D341Med (cell line): ENCODE data around the gene ARHGAP24.

Experiments
- DNase-seq: peaks from one replicate; pipeline ENCODE4 v3.0.0; 2012; ENCODE audit warnings: low spot score

Gene ARHGAP24

DNA sequence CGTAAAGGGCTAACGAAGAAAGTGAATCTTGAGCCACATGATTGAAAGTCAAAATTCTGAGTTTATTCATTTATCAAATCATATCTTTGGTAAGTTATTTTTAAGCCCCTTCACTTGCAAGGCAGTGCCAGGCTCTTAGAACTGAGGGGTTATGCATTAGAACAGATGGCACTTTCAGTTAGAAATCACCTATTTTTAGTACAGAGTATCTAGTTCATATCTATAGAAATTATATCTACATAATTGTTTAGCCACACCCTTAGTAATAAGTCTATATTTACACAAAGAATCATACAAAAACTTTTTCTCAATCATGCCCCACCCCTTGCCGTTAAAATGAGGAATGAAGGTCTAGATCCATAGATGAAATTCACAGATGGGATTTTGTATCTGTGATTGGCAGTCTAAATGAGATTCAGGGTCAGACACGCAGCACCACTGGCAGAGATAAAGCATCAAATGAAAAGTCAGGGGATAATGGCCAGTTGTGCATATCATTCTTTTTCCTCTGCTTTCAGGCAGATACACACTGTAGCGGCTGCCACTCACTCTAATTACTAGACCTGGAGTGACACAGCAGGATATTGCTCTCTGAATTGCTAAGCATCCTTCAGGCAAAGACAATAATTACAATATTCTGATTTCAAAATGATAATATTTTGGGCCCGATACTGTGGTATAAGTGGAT is 444.4 kb downstream of the ARHGAP24 start:
- no peak for DNase-seq

DNA sequence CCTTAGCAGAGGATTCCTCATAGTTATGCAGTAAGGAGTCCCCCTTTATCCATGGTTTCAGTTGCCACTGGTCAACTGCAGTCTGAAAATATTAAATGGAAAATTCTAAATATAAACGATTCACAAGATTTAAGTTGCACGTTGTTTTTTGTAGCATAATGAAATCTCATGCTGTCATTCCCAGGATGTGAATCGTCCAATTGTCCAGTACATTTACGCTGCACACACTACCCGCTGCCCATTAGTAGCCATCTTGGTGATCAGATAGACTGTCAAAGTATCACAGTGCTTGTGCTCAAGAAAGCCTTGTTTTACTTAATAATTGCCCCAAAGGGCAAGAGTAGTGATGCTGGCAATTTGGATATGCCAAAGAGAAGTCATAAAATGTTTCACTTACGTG is 450.1 kb downstream of the ARHGAP24 start:
- no peak for DNase-seq

DNA sequence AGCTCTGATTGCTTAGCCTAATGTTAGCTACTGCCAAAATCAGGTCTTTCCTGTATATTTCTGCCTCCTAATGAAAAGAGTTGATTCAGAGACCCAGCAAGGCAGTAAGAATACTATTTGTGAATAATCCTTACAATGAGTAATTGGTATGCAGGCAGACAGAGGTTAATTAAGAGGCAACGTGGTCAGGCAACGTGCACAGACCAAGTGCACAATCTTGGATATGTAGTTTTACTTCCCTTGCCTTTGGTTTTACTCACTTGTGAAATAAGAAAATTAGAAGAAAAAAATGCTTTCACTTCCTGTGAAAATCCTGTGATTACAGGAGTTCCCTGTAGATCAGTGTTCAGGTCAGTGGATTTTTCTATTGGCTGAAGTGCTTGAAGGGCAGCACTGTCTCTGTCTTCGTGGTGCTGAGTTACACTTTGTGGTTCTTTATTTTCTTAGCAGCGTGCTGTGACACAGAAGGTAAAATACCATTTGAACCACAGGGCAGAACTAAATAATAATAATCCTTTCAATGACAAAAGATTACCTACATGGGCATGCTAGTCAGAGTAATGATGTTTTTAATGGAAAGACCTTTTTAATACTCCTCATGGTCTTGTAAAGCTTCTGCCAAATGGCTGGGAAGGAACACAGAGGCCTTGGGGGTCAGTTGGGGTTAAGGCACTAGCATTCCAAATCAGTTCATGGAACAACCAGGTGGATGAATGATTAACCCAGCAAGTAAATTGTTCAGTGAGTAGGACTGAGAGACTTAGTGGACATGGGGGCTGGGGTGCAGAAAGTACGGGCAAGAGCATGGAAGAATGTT is 454.0 kb downstream of the ARHGAP24 start:
- no peak for DNase-seq

DNA sequence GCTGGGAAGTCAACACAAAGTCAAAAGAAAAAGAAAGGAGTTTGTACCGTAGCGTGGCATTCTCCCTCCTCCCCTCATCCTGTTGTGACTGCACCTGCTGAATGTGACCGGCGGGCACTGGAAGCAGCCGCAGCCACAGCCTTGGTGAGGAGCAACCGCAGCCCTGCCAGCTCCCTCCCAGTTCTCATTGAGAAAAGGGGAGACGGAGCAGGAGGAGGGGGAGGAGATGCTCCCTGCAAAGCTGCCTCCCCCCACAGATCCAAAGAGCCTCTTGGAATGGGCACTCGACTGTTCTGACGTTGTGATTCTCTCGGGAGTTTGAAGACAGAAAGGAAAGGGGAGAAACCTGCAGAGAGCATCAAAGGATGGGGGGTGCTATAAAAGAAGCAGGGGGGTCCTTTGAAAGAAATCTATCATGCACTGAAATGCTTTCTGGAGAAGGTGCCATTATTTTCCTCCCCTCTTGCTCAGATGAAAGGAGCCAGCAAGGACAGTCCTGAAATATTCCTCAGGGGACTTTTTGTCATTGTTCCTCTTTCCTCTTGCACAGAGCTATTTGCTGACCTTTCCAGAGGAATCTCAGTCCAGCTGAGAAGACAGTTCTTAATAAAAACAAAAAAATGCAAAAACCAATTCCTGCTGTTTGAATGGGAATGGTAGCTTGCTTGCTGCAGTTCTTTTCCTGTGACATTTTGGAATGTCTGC is 455.2 kb downstream of the ARHGAP24 start:
- no peak for DNase-seq

DNA sequence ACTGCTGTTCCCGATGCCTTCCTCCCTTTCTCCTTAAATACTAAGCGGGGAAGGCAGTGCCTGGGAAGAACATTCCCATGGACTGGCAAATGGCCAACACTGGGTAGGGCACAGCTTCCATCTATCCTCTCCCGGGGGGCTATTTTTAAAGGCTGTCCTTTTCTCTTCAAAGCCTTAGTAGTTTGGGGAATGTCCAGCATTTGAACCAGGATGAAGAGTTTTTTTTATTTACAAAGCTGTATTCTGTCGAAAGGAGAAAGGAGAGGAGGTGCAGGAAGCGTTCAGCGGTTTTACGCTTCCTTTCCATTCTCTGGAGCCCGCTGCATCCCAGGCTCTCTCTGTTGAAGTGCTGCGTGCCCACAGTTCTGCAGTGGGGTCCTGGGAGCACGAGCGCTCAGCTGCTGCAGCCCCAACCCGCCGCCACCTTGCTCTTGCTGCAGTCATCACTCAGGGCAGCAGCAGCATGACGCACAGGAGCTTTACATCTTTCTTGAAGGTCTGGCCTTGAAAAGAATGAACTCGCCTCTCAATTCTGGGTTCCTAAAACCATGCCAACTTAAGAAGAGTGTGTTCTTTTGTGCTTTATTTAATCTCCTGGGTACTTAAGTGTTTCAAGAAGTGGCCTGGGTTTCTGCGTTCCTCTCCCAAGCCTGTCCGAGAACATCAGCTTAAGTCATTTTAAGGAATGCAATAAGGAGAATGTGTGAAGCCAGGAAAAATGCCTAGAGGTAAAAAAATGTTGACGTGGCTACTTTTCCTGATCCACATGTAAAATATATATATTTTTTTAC is 457.7 kb downstream of the ARHGAP24 start:
- no peak for DNase-seq

DNA sequence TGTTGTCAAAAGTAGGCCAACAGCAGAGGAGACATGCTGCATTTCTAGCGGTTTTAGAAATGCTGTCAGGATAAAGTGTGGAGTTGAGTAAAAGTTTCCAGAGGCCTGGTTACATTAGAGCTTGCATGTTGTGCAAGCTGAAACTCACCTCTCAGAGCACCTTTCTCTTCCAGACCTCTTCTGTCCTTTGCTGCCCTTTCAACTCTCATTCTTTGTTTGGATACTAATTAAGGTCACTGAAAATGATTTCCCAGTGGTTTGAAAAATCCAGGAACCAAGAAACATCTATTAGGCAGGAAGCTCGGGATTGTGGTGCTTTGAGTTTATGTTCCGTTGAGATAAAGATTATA is 458.3 kb downstream of the ARHGAP24 start:
- no peak for DNase-seq

DNA sequence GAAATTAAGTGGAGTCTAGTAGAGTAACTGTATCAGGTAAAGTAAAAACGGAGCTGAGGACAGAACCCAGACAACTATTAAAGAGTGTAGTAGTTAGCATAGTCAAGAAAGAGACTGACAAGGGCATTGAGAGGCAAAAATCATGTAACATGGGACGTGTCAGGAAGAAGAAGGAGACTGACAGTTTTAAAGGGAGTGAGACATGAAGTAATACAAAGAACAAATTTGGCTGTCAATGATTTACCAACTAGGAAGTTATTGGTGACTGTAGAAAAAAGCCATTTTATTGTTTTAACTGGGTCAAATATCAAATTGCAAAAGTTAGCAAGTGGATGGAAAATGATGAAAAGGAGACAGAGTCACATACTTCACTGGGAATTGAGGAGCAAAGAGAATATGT is 462.6 kb downstream of the ARHGAP24 start:
- no peak for DNase-seq

DNA sequence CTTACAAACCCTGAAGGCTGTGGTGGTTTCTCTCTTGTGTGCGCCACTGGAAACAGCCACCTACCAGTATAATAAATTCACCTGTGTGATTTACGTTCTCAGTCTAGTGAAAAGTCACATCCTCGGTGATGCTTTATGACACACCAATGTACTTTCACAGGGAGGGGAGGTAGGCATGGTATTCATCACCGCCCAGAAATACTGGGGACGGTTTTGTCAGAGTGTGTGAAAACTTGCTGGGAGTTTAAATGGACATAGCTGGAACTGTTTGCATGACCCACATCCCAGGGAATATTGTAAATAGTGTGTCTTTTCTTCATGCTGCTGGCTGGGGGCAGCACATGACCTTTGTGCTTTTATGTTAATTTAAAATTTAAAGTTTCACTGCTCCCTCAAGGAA is 463.1 kb downstream of the ARHGAP24 start:
- no peak for DNase-seq

DNA sequence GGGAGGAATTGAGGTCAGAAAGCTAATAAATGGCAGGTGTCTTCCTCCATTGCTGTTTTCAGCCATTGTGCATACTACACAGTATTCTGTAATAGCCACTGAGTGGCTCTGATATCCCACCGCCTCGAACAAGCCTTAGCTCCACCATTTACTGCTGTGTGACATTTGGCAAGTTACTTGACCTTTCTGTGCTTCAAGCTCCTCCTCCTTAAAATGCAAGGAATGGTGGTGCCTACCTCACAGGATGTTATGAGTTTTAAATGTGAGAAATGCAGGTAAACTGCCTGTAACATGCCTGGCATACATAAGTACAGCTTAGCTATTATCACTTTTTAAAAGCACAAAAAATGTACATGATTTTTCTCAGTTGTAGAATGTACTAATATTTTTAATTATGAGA is 464.0 kb downstream of the ARHGAP24 start:
- no peak for DNase-seq

DNA sequence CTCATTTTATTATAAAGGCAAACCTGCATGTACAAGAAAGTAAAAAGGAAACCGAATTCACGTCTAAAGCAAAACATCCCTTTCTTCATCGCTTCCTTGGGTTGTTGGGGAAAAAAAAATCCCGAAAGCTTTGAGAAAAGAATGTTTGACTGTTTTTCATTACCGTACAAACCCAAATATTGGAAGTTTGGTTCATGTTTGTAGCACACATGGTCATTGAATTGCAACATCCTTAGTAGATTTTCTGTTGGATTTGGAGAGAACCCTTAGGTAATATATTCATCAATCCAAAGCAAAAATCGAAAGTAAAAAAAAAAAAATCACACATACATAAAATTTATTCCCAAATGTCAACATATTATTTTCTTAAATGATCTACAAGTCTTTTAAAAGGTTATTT is 464.6 kb downstream of the ARHGAP24 start:
- no peak for DNase-seq

DNA sequence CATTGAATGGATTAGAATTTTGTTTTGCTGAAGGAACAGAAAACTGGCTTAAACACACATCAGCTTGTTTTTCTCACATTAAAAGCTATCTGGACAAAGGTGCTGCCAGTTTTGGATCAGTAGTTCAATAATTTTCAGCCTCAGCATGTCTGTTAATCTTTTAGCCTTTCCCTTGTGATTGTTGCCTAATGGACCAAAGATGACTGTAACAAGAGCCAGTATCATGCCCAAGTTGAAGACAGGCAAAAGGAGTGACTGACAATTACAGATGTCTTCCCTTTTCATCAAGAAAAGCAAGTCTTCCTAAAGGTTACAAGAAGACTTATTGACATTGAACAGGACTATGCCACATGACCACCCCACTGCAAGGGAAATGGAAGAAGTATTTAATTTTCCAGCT is 465.2 kb downstream of the ARHGAP24 start:
- DNase-seq: no peak

DNA sequence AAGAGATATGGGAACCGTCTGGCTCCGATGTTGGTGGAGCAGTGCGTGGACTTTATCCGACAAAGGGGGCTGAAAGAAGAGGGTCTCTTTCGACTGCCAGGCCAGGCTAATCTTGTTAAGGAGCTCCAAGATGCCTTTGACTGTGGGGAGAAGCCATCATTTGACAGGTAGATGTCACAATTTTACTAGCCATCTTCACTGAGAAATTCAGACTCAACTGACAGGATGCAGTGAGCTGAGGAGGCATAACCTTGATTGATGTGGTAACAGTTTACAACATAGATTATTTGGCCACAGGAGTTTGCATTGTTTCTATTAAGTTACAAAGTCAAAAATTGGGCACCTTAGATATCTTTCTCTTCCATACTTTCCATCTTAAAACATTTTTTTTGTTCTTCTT is 467.2 kb downstream of the ARHGAP24 start:
- DNase-seq: no peak

DNA sequence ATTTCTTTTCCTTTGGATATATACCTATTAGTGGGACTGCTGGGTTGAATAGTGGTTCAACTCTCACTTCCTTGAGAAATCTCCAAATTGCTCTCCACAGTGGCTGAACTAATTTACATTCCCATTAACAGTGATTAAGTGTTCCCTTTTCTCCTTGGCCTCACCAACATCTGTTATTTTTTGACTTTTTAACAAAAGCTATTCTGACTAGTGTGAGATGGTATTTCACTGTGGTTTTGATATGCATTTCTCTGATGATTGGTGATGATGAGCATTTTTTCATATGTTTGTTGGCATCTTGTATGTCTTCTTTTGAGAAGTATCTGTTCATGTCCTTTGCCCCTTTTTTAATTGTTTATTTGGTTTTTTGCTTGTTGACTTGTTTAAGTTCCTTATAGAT is 471.9 kb downstream of the ARHGAP24 start:
- DNase-seq: no peak

DNA sequence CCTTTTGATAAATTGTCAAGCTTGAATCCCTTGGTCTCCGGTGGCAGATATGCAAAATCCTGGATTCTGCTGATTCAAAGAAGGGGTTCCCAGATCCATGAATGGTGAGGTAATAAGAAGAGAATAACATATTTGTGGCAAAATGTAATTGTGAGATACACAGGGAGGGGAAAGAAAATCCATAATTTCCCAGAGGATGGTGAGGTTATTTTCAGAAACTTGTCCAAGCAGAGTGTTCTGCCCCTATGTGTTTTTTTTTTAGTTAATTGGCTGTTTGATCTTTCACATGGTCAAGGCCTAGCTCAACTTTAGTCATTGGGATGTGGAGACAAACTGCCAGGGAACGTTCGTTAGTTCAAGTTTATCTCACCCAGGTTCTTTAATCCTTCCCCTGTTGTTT is 476.1 kb downstream of the ARHGAP24 start:
- no peak for DNase-seq

DNA sequence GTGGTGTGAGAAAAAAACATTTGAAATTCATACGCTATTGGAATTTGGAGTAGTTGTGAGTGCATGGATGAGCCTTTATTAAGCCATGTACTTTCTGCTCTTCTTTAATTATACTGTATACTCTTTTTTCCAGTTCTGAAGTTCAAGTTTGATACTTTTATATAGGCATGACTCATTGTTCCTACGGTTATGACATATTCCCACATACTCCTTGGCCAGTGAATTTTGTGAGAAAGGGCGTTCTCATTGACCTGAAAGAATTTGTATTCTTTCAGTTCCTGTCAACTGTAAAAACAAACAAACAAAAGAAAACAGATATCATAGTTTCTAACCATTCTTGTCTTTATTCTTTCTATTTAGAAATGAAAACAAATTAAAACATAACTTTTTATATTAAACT is 477.6 kb downstream of the ARHGAP24 start:
- DNase-seq: no peak

DNA sequence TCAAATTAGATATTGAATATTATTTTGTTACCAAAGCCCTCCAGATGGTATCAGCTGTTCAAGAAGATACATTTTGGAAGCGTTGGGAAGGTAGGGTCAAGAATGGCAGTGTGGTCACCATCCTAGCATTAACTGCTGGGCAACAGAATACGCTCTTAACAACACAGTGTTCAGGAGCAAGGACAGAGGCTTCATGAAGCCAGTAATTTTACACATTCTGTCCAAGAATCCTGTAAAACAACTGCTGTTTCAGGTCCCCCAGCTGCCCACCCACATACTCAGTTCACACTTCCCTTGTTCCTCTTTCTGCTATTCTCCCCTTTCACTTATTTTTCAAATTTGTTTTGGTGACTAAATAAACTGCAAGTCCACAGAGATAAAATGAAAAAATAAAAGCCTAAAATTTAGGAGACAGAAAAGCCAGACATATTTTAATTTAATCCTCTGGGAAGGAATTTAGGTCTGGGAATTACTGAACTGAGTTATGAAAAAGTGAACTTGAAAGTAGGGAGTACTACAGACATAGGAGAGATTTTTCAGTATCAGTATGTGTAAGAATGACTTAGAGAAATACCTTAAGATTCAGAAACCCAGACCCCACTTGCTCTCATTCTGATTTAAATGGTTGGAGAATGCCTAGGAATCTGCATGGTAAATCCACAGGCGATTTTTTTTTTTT is 478.2 kb downstream of the ARHGAP24 start:
- no peak for DNase-seq

DNA sequence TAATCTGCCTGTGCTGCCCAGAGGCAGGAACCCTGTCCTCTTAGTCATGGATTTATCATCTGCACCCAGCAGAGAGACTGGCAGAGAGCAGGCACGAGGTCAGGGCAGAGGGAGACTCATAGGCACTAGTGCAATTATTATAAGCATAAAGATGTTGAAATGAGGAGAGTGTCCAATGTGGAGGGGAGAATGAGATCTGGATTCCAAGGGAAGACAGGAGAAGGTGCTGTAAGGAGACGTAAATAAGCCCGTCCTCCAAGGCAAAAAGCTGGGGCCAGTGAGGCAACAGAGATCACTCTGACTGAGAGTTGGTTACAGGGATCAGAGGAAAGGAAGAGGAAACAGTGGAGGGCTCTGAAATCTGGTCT is 478.7 kb downstream of the ARHGAP24 start:
- DNase-seq: no peak

DNA sequence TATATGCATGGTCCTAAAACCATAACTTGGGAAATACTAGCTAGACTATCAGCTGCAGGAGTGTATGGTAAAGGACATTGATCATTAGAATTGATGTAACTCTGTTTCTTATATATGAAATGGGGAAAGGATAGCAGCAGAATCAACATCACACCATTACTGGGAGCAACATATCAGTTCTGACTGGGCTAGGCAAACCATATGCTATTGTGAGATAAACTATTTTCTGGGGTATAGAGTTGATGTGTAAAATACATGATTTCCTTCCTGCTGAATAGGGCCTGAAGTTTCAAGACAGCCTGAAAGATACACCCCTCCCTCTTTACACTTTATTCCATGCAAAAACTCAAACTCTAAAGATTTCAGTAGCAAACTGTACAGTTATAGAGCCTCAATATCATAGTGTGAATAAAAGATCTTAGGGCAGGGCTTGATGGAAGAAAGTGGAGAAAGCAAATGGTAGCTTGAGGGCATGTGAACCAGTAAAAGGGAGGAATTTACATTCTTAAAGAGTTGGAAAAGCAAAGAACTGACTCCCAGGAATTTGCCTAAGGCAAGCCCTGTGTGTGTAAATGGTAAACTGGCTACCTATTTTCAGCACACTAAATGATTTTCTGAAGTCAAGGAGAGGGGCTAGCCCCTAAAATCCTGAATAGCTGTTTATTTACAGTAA is 480.8 kb downstream of the ARHGAP24 start:
- no peak for DNase-seq

DNA sequence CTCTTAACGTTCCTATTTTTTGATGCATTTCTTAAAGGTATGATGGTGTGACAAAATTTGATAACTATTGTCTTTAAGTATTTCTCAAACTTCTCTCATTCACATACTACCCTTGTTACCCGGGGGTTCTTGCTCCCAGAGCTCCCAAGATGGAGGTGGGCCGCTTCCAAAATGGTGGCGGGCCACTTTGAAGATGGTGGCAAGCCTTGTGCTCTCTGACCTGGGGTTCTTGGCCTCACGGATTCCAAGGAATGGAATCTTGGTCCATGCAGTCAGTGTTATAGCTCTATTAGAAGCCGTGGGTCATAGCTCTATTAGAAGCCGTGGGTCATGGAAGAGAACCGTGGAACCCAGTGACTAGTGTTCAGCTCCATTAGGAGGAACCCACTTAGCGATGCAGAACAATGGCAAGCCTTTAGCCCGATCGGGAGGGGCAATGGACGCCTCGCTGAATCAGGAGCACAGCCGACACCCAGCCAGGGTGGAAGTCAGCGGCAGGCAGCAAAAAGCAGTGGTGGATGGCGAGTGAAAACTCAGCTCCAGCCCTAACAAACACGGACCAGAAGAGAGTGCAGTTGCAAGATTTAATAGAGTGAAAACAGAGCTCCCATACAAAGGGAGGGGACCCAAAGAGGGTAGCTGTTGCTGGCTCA is 481.5 kb downstream of the ARHGAP24 start:
- no peak for DNase-seq

DNA sequence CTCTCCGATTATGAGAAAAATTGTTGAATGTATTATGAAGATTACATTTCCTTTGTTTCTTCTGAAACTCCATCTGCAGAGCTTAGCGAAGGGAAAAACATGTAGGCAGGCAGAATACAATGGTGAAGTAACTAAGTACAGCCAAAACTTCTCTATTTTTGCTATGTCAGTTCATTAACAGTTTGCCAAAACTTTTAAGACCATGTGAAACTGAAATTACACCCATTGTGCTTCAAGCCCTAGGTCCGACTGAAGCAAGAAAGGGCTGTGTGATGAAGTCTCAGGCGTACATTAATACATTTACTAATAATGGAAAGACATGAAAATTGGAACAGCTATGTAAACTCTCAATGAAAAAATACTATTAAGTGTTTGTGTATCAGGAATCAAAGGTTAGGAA is 486.9 kb downstream of the ARHGAP24 start:
- no peak for DNase-seq

DNA sequence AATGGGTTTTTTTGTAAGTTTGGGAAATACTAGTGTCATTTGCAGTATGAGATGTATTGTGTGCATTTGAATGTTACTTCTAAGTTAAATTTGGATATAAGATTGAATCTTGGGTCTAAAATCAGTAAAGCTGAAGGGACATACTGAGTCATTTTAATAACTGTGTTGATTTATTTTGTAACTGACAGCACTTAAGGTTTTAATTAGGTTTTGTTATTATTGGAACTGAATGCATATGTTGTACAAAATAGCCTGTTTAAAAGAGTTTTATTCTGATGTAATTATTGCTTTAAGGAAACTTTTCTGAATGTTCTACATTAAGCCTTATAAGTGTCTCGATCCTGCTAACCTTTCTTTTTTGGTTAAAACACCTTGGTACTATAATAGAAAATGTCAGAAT is 488.3 kb downstream of the ARHGAP24 start:
- no peak for DNase-seq
